ENCODE data around the gene IGFL2. TPM values are rescaled to one million over a fixed set of nuclear protein-coding genes. Genes with fewer than 3 reads are reported as not detected.

The IGFL2 gene
- total RNA-seq, 1 experiment from 2014 or later = not detected

GRCh38 chr19:46196410-46197124 lies 48.5 kb downstream of the IGFL2 start:
- Histone ChIP-seq H3K36me3 (ENCODE audit: insufficient read depth, low read length) (no peaks in the 10 kb centered on the region), H2AFZ (ENCODE audit: low read length) (no peak overlapping the region), H3K4me2 (ENCODE audit: low read depth, low read length, poor library complexity, severe bottlenecking) (no peak overlapping the region), H3K9me2 (replicated peaks; ENCODE audit: insufficient read depth, low read length) (no peaks in the 10 kb centered on the region), H3K79me2 (ENCODE audit: low read length) (no peaks in the 10 kb centered on the region), H3K4me3 (ENCODE audit: low read length) (no peak overlapping the region), H3K9me3 (ENCODE audit: low read length) (no peaks in the 10 kb centered on the region), H3K9ac (ENCODE audit: low read length) (no peak overlapping the region), H3K27me3 (ENCODE audit: low read length) (no peaks in the 10 kb centered on the region), H3K4me1 (ENCODE audit: low read length) (no peaks in the 10 kb centered on the region), H4K20me1 (ENCODE audit: insufficient read depth, low read depth, low read length) (no peaks in the 10 kb centered on the region), H3K27ac (ENCODE audit: low read length) (no peak overlapping the region)
- DNase-seq = no peak

GRCh38 chr19:46197314-46198070 lies 49.5 kb downstream of the IGFL2 start:
- Histone ChIP-seq H3K27me3 (ENCODE audit: low read length) (no peaks in the 10 kb centered on the region), H3K9ac (ENCODE audit: low read length) (no peak overlapping the region), H4K20me1 (ENCODE audit: insufficient read depth, low read depth, low read length) (no peaks in the 10 kb centered on the region), H3K4me3 (ENCODE audit: low read length) (no peak overlapping the region), H3K4me2 (ENCODE audit: low read depth, low read length, poor library complexity, severe bottlenecking) (no peak overlapping the region), H3K79me2 (ENCODE audit: low read length) (no peaks in the 10 kb centered on the region), H3K9me3 (ENCODE audit: low read length) (no peaks in the 10 kb centered on the region), H3K4me1 (ENCODE audit: low read length) (no peaks in the 10 kb centered on the region), H3K36me3 (ENCODE audit: insufficient read depth, low read length) (no peaks in the 10 kb centered on the region), H2AFZ (ENCODE audit: low read length) (no peak overlapping the region), H3K9me2 (replicated peaks; ENCODE audit: insufficient read depth, low read length) (no peaks in the 10 kb centered on the region), H3K27ac (ENCODE audit: low read length) (no peak overlapping the region)
- DNase-seq = no peak

- Histone ChIP-seq H4K20me1 (ENCODE audit: insufficient read depth, low read depth, low read length) (no peaks in the 10 kb centered on the region), H3K9ac (ENCODE audit: low read length) (no peak overlapping the region), H3K9me3 (ENCODE audit: low read length) (no peaks in the 10 kb centered on the region), H3K79me2 (ENCODE audit: low read length) (no peaks in the 10 kb centered on the region), H2AFZ (ENCODE audit: low read length) (no peak overlapping the region), H3K4me2 (ENCODE audit: low read depth, low read length, poor library complexity, severe bottlenecking) (no peak overlapping the region), H3K36me3 (ENCODE audit: insufficient read depth, low read length) (no peaks in the 10 kb centered on the region), H3K27me3 (ENCODE audit: low read length) (no peaks in the 10 kb centered on the region), H3K9me2 (replicated peaks; ENCODE audit: insufficient read depth, low read length) (no peaks in the 10 kb centered on the region), H3K4me3 (ENCODE audit: low read length) (no peak overlapping the region), H3K27ac (ENCODE audit: low read length) (no peak overlapping the region), H3K4me1 (ENCODE audit: low read length) (no peaks in the 10 kb centered on the region)
- no peak for DNase-seq
Observed at GRCh38 chr19:46198756-46199155, 50.7 kb downstream of the IGFL2 start.

- no peaks in the 10 kb centered on the region for H3K9me3 ChIP-seq (ENCODE audit: low read length)
- H3K4me1 ChIP-seq (ENCODE audit: low read length) = no peaks in the 10 kb centered on the region; the same call in 1 of the 2 replicates
- H3K79me2 ChIP-seq (ENCODE audit: low read length) = no peaks in the 10 kb centered on the region
- no peak for DNase-seq
- H3K36me3 ChIP-seq (ENCODE audit: insufficient read depth, low read length) = no peaks in the 10 kb centered on the region
- H3K9ac ChIP-seq (ENCODE audit: low read length) = no peak overlapping the region
- no peaks in the 10 kb centered on the region for H4K20me1 ChIP-seq (ENCODE audit: insufficient read depth, low read depth, low read length)
- no peaks in the 10 kb centered on the region for H3K9me2 ChIP-seq (replicated peaks; ENCODE audit: insufficient read depth, low read length)
- H2AFZ ChIP-seq (ENCODE audit: low read length) = no peak overlapping the region
- H3K27ac ChIP-seq (ENCODE audit: low read length) = no peak overlapping the region
- no peak overlapping the region for H3K4me2 ChIP-seq (ENCODE audit: low read depth, low read length, poor library complexity, severe bottlenecking)
- no peak overlapping the region for H3K4me3 ChIP-seq (ENCODE audit: low read length)
- peaks cover 4% of the 10 kb centered on the region; the same call in 1 of the 2 replicates for H3K27me3 ChIP-seq (ENCODE audit: low read length)
Observed at GRCh38 chr19:46201454-46202310, 53.6 kb downstream of the IGFL2 start.

- Histone ChIP-seq H3K9ac (ENCODE audit: low read length) (no peak overlapping the region), H3K4me2 (ENCODE audit: low read depth, low read length, poor library complexity, severe bottlenecking) (no peak overlapping the region)
Observed at GRCh38 chr19:46202426-46202825, 54.4 kb downstream of the IGFL2 start.

GRCh38 chr19:46202872-46203860 lies 55.1 kb downstream of the IGFL2 start:
- no peak for DNase-seq
- Histone ChIP-seq H3K36me3 (ENCODE audit: insufficient read depth, low read length) (no peaks in the 10 kb centered on the region), H2AFZ (ENCODE audit: low read length) (no peak overlapping the region), H3K4me3 (ENCODE audit: low read length) (no peak overlapping the region), H4K20me1 (ENCODE audit: insufficient read depth, low read depth, low read length) (no peaks in the 10 kb centered on the region), H3K9me2 (replicated peaks; ENCODE audit: insufficient read depth, low read length) (no peaks in the 10 kb centered on the region), H3K79me2 (ENCODE audit: low read length) (no peaks in the 10 kb centered on the region), H3K9ac (ENCODE audit: low read length) (no peak overlapping the region), H3K4me2 (ENCODE audit: low read depth, low read length, poor library complexity, severe bottlenecking) (no peak overlapping the region), H3K27ac (ENCODE audit: low read length) (no peak overlapping the region), H3K4me1 (ENCODE audit: low read length) (no peaks in the 10 kb centered on the region; the same call in 1 of the 2 replicates), H3K27me3 (ENCODE audit: low read length) (peaks cover 4% of the 10 kb centered on the region; the same call in 1 of the 2 replicates), H3K9me3 (ENCODE audit: low read length) (no peaks in the 10 kb centered on the region)

More at GRCh38 chr19:46202426-46202825, 54.4 kb downstream of the IGFL2 start:
- Histone ChIP-seq H3K79me2 (ENCODE audit: low read length) (no peaks in the 10 kb centered on the region), H4K20me1 (ENCODE audit: insufficient read depth, low read depth, low read length) (no peaks in the 10 kb centered on the region), H3K4me1 (ENCODE audit: low read length) (no peaks in the 10 kb centered on the region; the same call in 1 of the 2 replicates), H3K27me3 (ENCODE audit: low read length) (peaks cover 4% of the 10 kb centered on the region; the same call in 1 of the 2 replicates), H3K9me3 (ENCODE audit: low read length) (no peaks in the 10 kb centered on the region), H3K27ac (ENCODE audit: low read length) (no peak overlapping the region), H3K36me3 (ENCODE audit: insufficient read depth, low read length) (no peaks in the 10 kb centered on the region), H2AFZ (ENCODE audit: low read length) (no peak overlapping the region), H3K9me2 (replicated peaks; ENCODE audit: insufficient read depth, low read length) (no peaks in the 10 kb centered on the region), H3K4me3 (ENCODE audit: low read length) (no peak overlapping the region)
- DNase-seq = no peak

GRCh38 chr19:46204008-46204407 lies 56.0 kb downstream of the IGFL2 start:
- no peak overlapping the region for H3K4me3 ChIP-seq (ENCODE audit: low read length)
- no peaks in the 10 kb centered on the region for H3K9me3 ChIP-seq (ENCODE audit: low read length)
- no peak overlapping the region for H3K27ac ChIP-seq (ENCODE audit: low read length)

More at GRCh38 chr19:46204008-46204407, 56.0 kb downstream of the IGFL2 start:
- Histone ChIP-seq H3K27me3 (ENCODE audit: low read length) (peaks cover 4% of the 10 kb centered on the region; the same call in 1 of the 2 replicates), H3K4me2 (ENCODE audit: low read depth, low read length, poor library complexity, severe bottlenecking) (no peak overlapping the region), H3K9ac (ENCODE audit: low read length) (no peak overlapping the region), H3K9me2 (replicated peaks; ENCODE audit: insufficient read depth, low read length) (no peaks in the 10 kb centered on the region), H3K79me2 (ENCODE audit: low read length) (no peaks in the 10 kb centered on the region), H4K20me1 (ENCODE audit: insufficient read depth, low read depth, low read length) (no peaks in the 10 kb centered on the region), H3K4me1 (ENCODE audit: low read length) (no peaks in the 10 kb centered on the region; the same call in 1 of the 2 replicates), H2AFZ (ENCODE audit: low read length) (no peak overlapping the region), H3K36me3 (ENCODE audit: insufficient read depth, low read length) (no peaks in the 10 kb centered on the region)
- no peak for DNase-seq
